Panc1 (cell line): ENCODE data around the gene C11orf65. TPM values are rescaled to one million over a fixed set of nuclear protein-coding genes. Genes with fewer than 3 reads are reported as not detected.

Experiments
- ATAC-seq: fragments of 200-7000 bp; cut with Tn5 transposase; 2 replicates; pipeline ENCODE4 v1.9.1; 2020; ENCODE audit warnings: mild to moderate bottlenecking, moderate library complexity
- BruUV-seq: library from RNA; stranded (reverse); fragments of 400-500 nt; replicated peaks from 2 replicates; lab custom pipeline; 2021; lab: Mats Ljungman, UMichigan
- CTCF ChIA-PET: fragments of 300-600 bp; sonication (Branson Sonifier 250); formaldehyde crosslinking; loops from one replicate; lab custom pipeline; 2022; ENCODE audit warnings: antibody characterized with exemption; lab: Charles Lee
- POLR2A ChIA-PET: fragments of 300-600 bp; sonication (Branson Sonifier 250); formaldehyde crosslinking; loops from one replicate; lab custom pipeline; 2022; ENCODE audit warnings: antibody characterized with exemption; lab: Charles Lee
- DNase-seq: peaks from one replicate; pipeline ENCODE4 v3.0.0-alpha.2; 2010; ENCODE audit warnings: low read depth, low spot score
- H3K27ac ChIP-seq: 2 replicates; pipeline ENCODE4 v1.5.1; 2011; ENCODE audit warnings: mild to moderate bottlenecking, low read length, inconsistent platforms
- H3K27me3 ChIP-seq: fragments of 200-500 bp; sonication (Bioruptor generic); 2 replicates; pipeline ENCODE4 v1.6.0; 2014; ENCODE audit warnings: low read length, inconsistent platforms; ENCODE audit not compliant: control insufficient read depth, insufficient read depth
- H3K36me3 ChIP-seq: fragments of 200-500 bp; sonication (Bioruptor generic); 2 replicates; pipeline ENCODE4 v1.5.1; 2014; ENCODE audit warnings: inconsistent platforms, mild to moderate bottlenecking, low read length, moderate library complexity; ENCODE audit not compliant: control insufficient read depth, insufficient read depth
- H3K4me1 ChIP-seq: 2 replicates; pipeline ENCODE4 v1.5.1; 2011; ENCODE audit warnings: inconsistent platforms, mild to moderate bottlenecking, low read length, moderate library complexity; ENCODE audit not compliant: control insufficient read depth, insufficient read depth
- H3K4me3 ChIP-seq, 2 experiments: 2 replicates each; pipeline ENCODE4 v1.5.1; 2011 to 2012; ENCODE audit warnings: low read depth in 2 of 2, low read length in 2 of 2, mild to moderate bottlenecking in 2 of 2, inconsistent platforms in 1 of 2, moderate library complexity in 1 of 2
- H3K9me3 ChIP-seq: fragments of 200-500 bp; sonication (Bioruptor generic); 2 replicates; pipeline ENCODE4 v1.5.1; 2014; ENCODE audit warnings: low read depth, mild to moderate bottlenecking, inconsistent platforms, low read length, moderate library complexity; ENCODE audit not compliant: control insufficient read depth, insufficient read depth
- CTCF ChIP-seq: fragments of 450-650 bp; IDR thresholded peaks from 2 replicates; pipeline ENCODE4 v1.5.1; 2017; ENCODE audit warnings: mild to moderate bottlenecking
- POLR2AphosphoS5 ChIP-seq: IDR thresholded peaks from 2 replicates; pipeline ENCODE4 v1.6.1; 2012; ENCODE audit warnings: mild to moderate bottlenecking, low read depth, low read length, moderate library complexity
- REST ChIP-seq, 2 experiments: IDR thresholded peaks; 2 replicates each; pipeline ENCODE4 v1.6.1; 2011 to 2012; ENCODE audit warnings: low read depth in 2 of 2, control low read depth in 1 of 2, low read length in 1 of 2, mild to moderate bottlenecking in 1 of 2, moderate library complexity in 1 of 2; ENCODE audit not compliant: insufficient read depth in 1 of 2
- SIN3A ChIP-seq: IDR thresholded peaks from 2 replicates; pipeline ENCODE4 v1.6.1; 2012; ENCODE audit warnings: low read depth, mild to moderate bottlenecking, low read length, moderate library complexity, borderline replicate concordance; ENCODE audit not compliant: insufficient read depth
- TCF7L2 ChIP-seq: IDR thresholded peaks from 2 replicates; pipeline ENCODE4 v1.6.1; 2011; ENCODE audit warnings: mild to moderate bottlenecking, low read depth, low read length, inconsistent platforms
- in situ Hi-C: cut with HindIII; loops from 2 replicates; pipeline ENCODE4 v1.10.0; 2016; ENCODE audit warnings: low sequenced_read_pairs, low pct_unique_long_range_greater_than_20kb
- intact Hi-C: fragments of 100-400 bp; cut with micrococcal nuclease; formaldehyde crosslinking; loops from one replicate; pipeline ENCODE4 v1.10.0; 2022; ENCODE audit not compliant: unreplicated experiment
- total RNA-seq: library from RNA; stranded (reverse); gene quantifications from one replicate; pipeline ENCODE4 v1.2.1, GENCODE V29; 2021; ENCODE audit not compliant: unreplicated experiment

C11orf65 gene
- total RNA-seq, 1 experiment from 2014 or later: 0.18 TPM

- intact Hi-C loops: no loop called here
These were observed 15.8 kb upstream of the C11orf65 start for GRCh38 chr11:108483163-108483562.

GRCh38 chr11:108474664-108475463, 7.5 kb upstream of the C11orf65 start:
- ChIA-PET CTCF (no interaction called here), POLR2A (no interaction called here)
- no peaks in the 10 kb centered on the region for H3K9me3 ChIP-seq
- H3K4me1 ChIP-seq: no peaks in the 10 kb centered on the region
- BruUV-seq: no TSS peak
- no peak overlapping the region for H3K4me3 ChIP-seq
- intact Hi-C loops (no loop called here), in situ Hi-C loops (no loop called here)
- H3K27ac ChIP-seq: no peak overlapping the region
- H3K27me3 ChIP-seq: no peaks in the 10 kb centered on the region
- DNase-seq (no peak), ATAC-seq (no peak)
- H3K36me3 ChIP-seq: peaks cover 18% of the 10 kb centered on the region
- TF ChIP-seq SIN3A (no peak), TCF7L2 (no peak), POLR2AphosphoS5 (no peak), REST (IDR thresholded peaks at IDR 0.05; ENCODE audit: insufficient read depth in 1 of 2, low read depth in 2 of 2, low read length in 1 of 2) (no peak), CTCF (no peak)

More at GRCh38 chr11:108483163-108483562, 15.8 kb upstream of the C11orf65 start:
- Histone ChIP-seq H3K27ac (no peak overlapping the region), H3K27me3 (no peaks in the 10 kb centered on the region), H3K36me3 (peaks cover 14% of the 10 kb centered on the region; the same call in 1 of the 2 replicates), H3K4me3 (no peak overlapping the region), H3K9me3 (no peaks in the 10 kb centered on the region), H3K4me1 (no peaks in the 10 kb centered on the region)
- no TSS peak for BruUV-seq
- in situ Hi-C loops: no loop called here
- DNase-seq: no peak
- CTCF ChIA-PET: no interaction called here
- no peak for TF ChIP-seq REST (IDR thresholded peaks at IDR 0.05; ENCODE audit: insufficient read depth in 1 of 2, low read depth in 2 of 2, low read length in 1 of 2)
- TF ChIP-seq SIN3A: no peak
- no peak for TF ChIP-seq TCF7L2
- TF ChIP-seq CTCF: no peak
- TF ChIP-seq POLR2AphosphoS5: no peak
- no peak for ATAC-seq
- POLR2A ChIA-PET: no interaction called here
